Nephron (organoid): ENCODE results near the gene WNK2.

Source experiments
- H3K27ac Mint-ChIP-seq, 3 experiments: 2 replicates each; pipeline ENCODE4 v1.8.0; 2020; ENCODE audit warnings: mixed read lengths in 3 of 3, mild to moderate bottlenecking in 2 of 3, moderate library complexity in 1 of 3
- H3K27me3 Mint-ChIP-seq: 2 replicates; pipeline ENCODE4 v1.8.0; 2021; ENCODE audit warnings: low read depth, mild to moderate bottlenecking, moderate library complexity, mixed read lengths
- H3K36me3 Mint-ChIP-seq: 2 replicates; pipeline ENCODE4 v1.8.0; 2020; ENCODE audit warnings: low read depth, mixed read lengths
- H3K4me1 Mint-ChIP-seq: 2 replicates; pipeline ENCODE4 v1.8.0; 2020; ENCODE audit warnings: mixed read lengths
- H3K4me3 Mint-ChIP-seq, 3 experiments: 2 replicates each; pipeline ENCODE4 v1.8.0; 2020; ENCODE audit warnings: mild to moderate bottlenecking in 3 of 3, mixed read lengths in 3 of 3, moderate library complexity in 2 of 3
- H3K9me3 Mint-ChIP-seq: 2 replicates; pipeline ENCODE4 v1.8.0; 2020; ENCODE audit warnings: mixed read lengths
- TF ChIP-seq, protein P1 (sequence below), 3 experiments: fragments of 200-600 bp; sonication (generic); IDR thresholded peaks; one replicate each; pipeline ENCODE4 v1.5.0; 2021; ENCODE audit warnings: antibody characterized with exemption in 3 of 3; ENCODE audit not compliant: unreplicated experiment in 3 of 3

Gene WNK2

DNA sequence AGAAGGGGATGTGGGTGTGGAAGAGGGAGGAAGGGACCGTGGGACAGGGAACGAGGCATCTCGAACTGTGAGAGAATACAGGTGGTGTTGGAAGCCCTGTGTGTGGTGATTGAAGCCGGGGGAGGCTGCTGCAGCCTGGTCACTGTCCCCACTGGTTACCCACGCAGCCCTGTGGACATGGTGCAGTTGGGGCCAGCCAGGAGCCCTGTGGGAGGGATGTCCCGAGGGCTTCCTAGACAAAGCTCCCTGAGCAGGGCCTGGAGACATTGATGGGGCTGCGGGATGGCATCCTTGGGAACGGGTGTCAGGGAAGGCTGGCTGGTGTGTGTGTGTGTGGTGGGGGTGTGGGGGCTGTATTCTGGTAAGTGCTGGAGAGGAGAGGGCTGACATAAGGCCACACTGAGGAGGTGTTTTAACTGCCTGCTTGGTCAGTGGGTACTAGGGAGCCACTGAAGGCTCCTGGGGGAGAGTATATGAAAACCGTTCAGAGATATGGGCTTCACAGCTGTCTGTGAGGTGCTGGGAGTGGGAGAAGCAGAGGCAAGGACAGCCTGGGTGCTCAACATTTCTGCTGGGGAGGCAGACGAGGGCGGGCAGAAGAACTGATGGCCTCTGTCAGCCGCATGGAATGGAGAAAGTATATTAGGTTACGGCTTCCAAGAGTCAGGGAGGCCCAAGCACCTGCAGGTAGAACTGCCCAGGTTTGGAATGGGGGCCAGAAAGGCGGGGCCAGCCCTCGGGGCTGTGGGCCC, 20.0 kb downstream of the WNK2 start:
- peaks cover 79% of the 10 kb centered on the region for H3K4me1 Mint-ChIP-seq
- H3K36me3 Mint-ChIP-seq: no peaks in the 10 kb centered on the region
- H3K27ac Mint-ChIP-seq: peak overlapping the region; percentile 69 to 91 (median 85)
- H3K27me3 Mint-ChIP-seq: peaks cover 13% of the 10 kb centered on the region
- peak overlapping the region; percentile 40 to 53 (median 41) for H3K4me3 Mint-ChIP-seq
- TF ChIP-seq, protein P1, sequence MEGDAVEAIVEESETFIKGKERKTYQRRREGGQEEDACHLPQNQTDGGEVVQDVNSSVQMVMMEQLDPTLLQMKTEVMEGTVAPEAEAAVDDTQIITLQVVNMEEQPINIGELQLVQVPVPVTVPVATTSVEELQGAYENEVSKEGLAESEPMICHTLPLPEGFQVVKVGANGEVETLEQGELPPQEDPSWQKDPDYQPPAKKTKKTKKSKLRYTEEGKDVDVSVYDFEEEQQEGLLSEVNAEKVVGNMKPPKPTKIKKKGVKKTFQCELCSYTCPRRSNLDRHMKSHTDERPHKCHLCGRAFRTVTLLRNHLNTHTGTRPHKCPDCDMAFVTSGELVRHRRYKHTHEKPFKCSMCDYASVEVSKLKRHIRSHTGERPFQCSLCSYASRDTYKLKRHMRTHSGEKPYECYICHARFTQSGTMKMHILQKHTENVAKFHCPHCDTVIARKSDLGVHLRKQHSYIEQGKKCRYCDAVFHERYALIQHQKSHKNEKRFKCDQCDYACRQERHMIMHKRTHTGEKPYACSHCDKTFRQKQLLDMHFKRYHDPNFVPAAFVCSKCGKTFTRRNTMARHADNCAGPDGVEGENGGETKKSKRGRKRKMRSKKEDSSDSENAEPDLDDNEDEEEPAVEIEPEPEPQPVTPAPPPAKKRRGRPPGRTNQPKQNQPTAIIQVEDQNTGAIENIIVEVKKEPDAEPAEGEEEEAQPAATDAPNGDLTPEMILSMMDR (IDR thresholded peaks at IDR 0.05; ENCODE audit: unreplicated experiment in 3 of 3): no peak
- H3K9me3 Mint-ChIP-seq: no peaks in the 10 kb centered on the region

DNA sequence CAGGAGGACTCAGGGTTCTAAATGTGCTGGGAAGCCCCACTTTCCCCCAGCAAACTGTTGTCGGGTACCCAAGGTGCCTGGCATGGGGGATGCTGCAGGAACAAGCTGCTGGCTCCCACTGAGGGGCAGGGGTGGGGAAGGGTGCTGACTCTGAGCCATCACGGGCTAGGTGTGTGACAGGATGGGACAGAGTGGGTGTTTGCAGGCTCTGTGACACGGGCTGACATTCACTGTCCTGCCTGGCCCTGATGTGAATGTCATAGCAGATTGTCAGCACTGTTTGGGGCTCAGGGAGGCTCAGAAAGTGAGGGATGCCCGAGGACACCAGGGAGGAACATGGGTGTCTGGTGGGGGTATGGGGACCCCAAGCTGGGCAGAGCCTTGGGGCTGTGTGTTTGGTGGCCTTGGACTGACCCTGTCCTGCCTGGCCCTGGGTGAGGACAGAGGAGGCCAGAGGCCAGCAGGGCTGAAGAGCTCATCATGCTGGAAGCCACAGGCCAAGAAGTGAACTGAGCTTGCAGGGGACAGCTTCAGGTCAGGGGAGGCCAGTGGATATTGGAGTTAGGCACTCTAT, 20.6 kb downstream of the WNK2 start:
- Mint-ChIP-seq H3K4me3 (peak overlapping the region; percentile 29 to 67 (median 46)), H3K9me3 (no peaks in the 10 kb centered on the region), H3K27me3 (peaks cover 10% of the 10 kb centered on the region), H3K36me3 (no peaks in the 10 kb centered on the region), H3K4me1 (peaks cover 80% of the 10 kb centered on the region), H3K27ac (peak overlapping the region; percentile 69 to 89 (median 78))
- TF ChIP-seq, protein P1 (IDR thresholded peaks at IDR 0.05; ENCODE audit: unreplicated experiment in 3 of 3): no peak

DNA sequence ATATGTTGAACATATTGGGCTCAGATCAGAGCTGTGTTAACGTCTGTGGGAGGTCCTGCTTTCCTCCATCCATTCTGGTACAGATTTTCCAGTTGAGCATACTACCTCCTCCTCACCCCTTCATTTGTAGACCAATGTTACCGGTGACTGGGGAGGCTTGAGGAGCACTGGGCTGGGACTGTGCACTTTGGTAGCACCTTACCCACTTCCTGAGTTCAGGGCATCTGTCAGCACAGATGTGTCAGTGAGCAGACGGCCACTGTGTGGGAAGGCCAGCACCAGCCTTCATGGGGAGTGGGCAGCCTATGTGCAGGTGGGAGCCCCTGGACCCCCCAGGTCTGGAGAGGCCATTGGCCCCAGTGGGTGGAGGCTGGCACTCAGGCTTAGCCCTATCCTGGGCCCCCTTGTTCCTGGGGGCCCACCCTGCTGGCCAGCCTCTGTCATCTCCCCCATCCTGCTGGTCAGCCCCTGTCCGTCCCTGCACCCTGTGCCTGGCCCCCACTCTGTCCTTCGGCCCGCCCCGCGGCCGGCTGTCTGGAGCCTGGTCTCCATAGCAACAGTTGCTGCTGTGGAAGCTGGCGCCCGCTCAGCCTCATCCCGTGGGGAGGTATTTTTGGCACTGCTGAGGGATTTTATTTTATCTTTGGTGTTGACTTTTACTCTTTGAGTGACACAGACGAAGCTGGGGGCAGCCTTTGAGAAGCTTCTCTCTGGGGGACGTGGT, 21.3 kb downstream of the WNK2 start:
- Mint-ChIP-seq H3K27ac (peak overlapping the region; percentile 69 to 89 (median 87)), H3K27me3 (peaks cover 9% of the 10 kb centered on the region), H3K9me3 (no peaks in the 10 kb centered on the region), H3K4me3 (peak overlapping the region; percentile 40 to 67 (median 61)), H3K36me3 (no peaks in the 10 kb centered on the region), H3K4me1 (peaks cover 80% of the 10 kb centered on the region)
- TF ChIP-seq, protein P1 (IDR thresholded peaks at IDR 0.05; ENCODE audit: unreplicated experiment in 3 of 3): no peak

DNA sequence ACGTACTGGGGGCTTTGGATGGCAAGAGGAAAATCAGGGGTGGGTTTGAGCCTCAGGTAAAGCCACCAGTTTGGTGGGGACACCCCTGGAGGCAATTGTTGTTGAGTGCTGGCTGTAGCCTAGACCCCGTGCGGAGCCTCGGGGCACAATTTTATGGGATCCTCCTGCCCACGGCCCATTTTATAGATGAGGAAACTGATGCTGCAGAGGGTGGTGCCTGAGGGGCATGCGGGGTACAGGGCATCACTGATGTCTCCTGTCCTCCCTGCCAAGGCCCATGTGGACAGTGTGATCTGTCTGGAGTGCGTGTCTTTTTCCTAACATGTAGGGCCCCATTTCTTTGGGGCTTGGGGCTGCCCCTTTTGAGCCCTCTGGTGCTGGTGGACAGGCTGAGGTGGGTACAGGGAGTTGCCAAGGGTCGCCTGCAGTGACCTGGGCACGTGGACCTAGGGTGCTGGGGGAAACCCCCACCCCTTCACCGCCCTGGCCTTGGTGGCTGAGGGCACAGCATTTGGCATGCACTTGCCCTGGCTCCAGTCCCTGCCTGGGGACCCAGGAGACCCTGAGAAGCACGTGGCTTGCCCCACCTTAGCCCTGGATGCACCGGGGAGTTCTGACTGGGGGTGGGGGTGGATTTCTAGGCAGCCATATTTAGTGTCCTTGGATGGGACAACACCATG, 22.1 kb downstream of the WNK2 start:
- Mint-ChIP-seq H3K9me3 (no peaks in the 10 kb centered on the region), H3K4me1 (peaks cover 73% of the 10 kb centered on the region), H3K36me3 (no peaks in the 10 kb centered on the region), H3K4me3 (peak overlapping the region; percentile 40 to 62 (median 61)), H3K27me3 (peaks cover 9% of the 10 kb centered on the region), H3K27ac (peak overlapping the region; percentile 69 to 87 (median 84))
- TF ChIP-seq, protein P1 (IDR thresholded peaks at IDR 0.05; ENCODE audit: unreplicated experiment in 3 of 3): no peak

DNA sequence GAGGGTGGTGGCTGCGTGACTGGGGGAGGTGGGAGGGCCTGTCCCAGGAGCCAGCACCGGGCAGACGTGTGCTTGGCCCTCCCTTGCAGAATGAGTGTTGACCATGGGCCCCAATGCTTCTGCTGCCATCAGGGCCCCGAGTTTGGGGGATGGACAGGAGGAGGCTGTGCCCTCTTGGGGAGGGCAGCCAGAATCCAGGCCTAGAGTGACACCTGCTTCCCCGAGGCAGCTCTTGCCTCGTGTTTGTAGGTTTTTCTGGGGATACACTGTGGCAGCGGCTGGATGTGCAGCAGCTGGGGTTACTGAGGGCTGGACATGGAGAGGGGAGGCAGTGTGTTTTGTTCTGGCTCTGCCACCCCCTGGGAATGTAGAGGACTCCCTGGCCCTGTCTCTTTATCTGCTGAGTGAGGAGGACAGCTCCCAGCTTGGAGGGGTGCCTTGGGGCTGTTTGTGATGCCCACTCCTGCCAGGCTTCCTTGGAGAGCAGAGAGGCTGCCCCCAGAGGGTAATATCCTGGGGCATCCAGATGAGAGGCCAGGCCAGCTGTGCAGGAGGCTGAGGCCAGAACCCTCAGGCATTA, 22.7 kb downstream of the WNK2 start:
- Mint-ChIP-seq H3K9me3 (no peaks in the 10 kb centered on the region), H3K27me3 (peaks cover 9% of the 10 kb centered on the region), H3K36me3 (no peaks in the 10 kb centered on the region), H3K4me1 (peaks cover 66% of the 10 kb centered on the region), H3K4me3 (peak overlapping the region in 1 of 3 experiments; percentile 44), H3K27ac (peak overlapping the region; percentile 89 to 97 (median 94))
- TF ChIP-seq, protein P1 (IDR thresholded peaks at IDR 0.05; ENCODE audit: unreplicated experiment in 3 of 3): no peak
